Lung (tissue), 12 donors: Measurements from ENCODE around the gene HPS4. TPM values are rescaled to one million over a fixed set of nuclear protein-coding genes. Genes with fewer than 3 reads are reported as not detected.

Experiments used
- ATAC-seq: fragments of 200-7000 bp; cut with Tn5 transposase; one replicate; pipeline ENCODE4 v1.9.1; 2020; ENCODE audit warnings: moderate number of reproducible peaks; ENCODE audit not compliant: insufficient read depth, low FRiP score
- DNase-seq, 3 donors: peaks; one replicate each; pipeline ENCODE4 v3.0.0-alpha.2; 2013 to 2017
- H3K27ac ChIP-seq, 2 donors: one replicate each; pipeline ENCODE4 v1.5.1; 2013; ENCODE audit warnings: mild to moderate bottlenecking in 2 of 2, moderate library complexity in 2 of 2, control low read depth in 1 of 2, inconsistent platforms in 1 of 2, low read depth in 1 of 2, low read length in 1 of 2
- H3K27me3 ChIP-seq, 3 donors: one replicate each; pipeline ENCODE4 v1.5.1; 2013; ENCODE audit warnings: low read length in 2 of 3; ENCODE audit not compliant: control insufficient read depth in 3 of 3, insufficient read depth in 3 of 3
- H3K36me3 ChIP-seq, 4 donors: one replicate each; pipeline ENCODE4 v1.5.1; 2013; ENCODE audit warnings: low read length in 4 of 4, mild to moderate bottlenecking in 1 of 4, moderate library complexity in 1 of 4; ENCODE audit not compliant: control insufficient read depth in 4 of 4, insufficient read depth in 4 of 4
- H3K4me1 ChIP-seq, 5 donors: one replicate each; pipeline ENCODE4 v1.5.1; 2013; ENCODE audit warnings: low read length in 5 of 5, mild to moderate bottlenecking in 2 of 5, moderate library complexity in 1 of 5; ENCODE audit not compliant: control insufficient read depth in 5 of 5, insufficient read depth in 5 of 5
- H3K4me3 ChIP-seq: one replicate; pipeline ENCODE4 v1.5.1; 2013; ENCODE audit warnings: mild to moderate bottlenecking, control low read depth, moderate library complexity
- H3K9ac ChIP-seq, 2 donors: one replicate each; pipeline ENCODE4 v1.5.1; 2013; ENCODE audit warnings: low read length in 2 of 2, control low read depth in 1 of 2; ENCODE audit not compliant: insufficient read depth in 1 of 2
- H3K9me3 ChIP-seq, 4 donors: one replicate each; pipeline ENCODE4 v1.5.1; 2013; ENCODE audit warnings: low read length in 3 of 4, mild to moderate bottlenecking in 1 of 4, moderate library complexity in 1 of 4; ENCODE audit not compliant: control insufficient read depth in 4 of 4, insufficient read depth in 3 of 4
- CTCF ChIP-seq: IDR thresholded peaks from 2 replicates; pipeline ENCODE4 v1.5.1; 2012; ENCODE audit warnings: mild to moderate bottlenecking; ENCODE audit errors: control extremely low read depth, extremely low read depth
- WGBS, 2 donors: extraction: QIAGEN DNeasy Blood & Tissue Kit; methylation state at CpG; one replicate each; pipeline ENCODE4 v1.1.7; 2013; 5-methylcytosine and 5-hydroxymethylcytosine counted together
- polyA plus RNA-seq, 2 donors: library from polyadenylated mRNA; stranded (reverse); fragments of 200-250 nt; gene quantifications; one replicate each; pipeline ENCODE4 v1.2.1, GENCODE V29; 2013
- total RNA-seq, 2 donors: library from RNA; depleted of rRNA in 1 of 2; stranded (reverse); fragments of >200 nt in 1 of 2; gene quantifications; one replicate each; pipeline ENCODE4 v1.2.1, GENCODE V29; 2014 to 2021
- donor health status: control.
- donor health status: control.
- donor health status: Bipolar disorder and iron deficiency.
- donor health status: healthy.
- donor health status: DM: yes; HTN: yes; CAD: no.

The HPS4 gene
- total and polyA plus RNA-seq, 4 donors = 14.0 to 48.5 (median 23.4) TPM

- H3K27me3 ChIP-seq = no peaks in the 10 kb centered on the region
- no peak overlapping the region for H3K4me3 ChIP-seq
- no peak for TF ChIP-seq CTCF
- no peaks in the 10 kb centered on the region for H3K9me3 ChIP-seq
- ATAC-seq = no peak
- DNase-seq = no peak
- WGBS, 2 donors = 81 to 86% methylated on average over 15 of the region's 15 CpGs
- H3K36me3 ChIP-seq = peaks cover 0 to 16% (median 9%) of the 10 kb centered on the region in 4 donors
- peak overlapping the region in 1 of 2 donors; percentile 74 for H3K27ac ChIP-seq
- H3K4me1 ChIP-seq = no peaks in the 10 kb centered on the region
- no peak overlapping the region for H3K9ac ChIP-seq
Measured at GRCh38 chr22:26527574-26528465, 44.2 kb upstream of the HPS4 start.

- TF ChIP-seq CTCF = no peak
- no peak for DNase-seq
- H3K9ac ChIP-seq = no peak overlapping the region
- no peak for ATAC-seq
- WGBS, 2 donors = 64 to 79% methylated on average over 3 of the region's 3 CpGs
- peak overlapping the region in 1 of 2 donors; percentile 57 for H3K27ac ChIP-seq
- H3K9me3 ChIP-seq = no peaks in the 10 kb centered on the region
- H3K36me3 ChIP-seq = peaks cover 0 to 19% (median 9%) of the 10 kb centered on the region in 4 donors
- no peaks in the 10 kb centered on the region for H3K27me3 ChIP-seq
- no peak overlapping the region for H3K4me3 ChIP-seq
- no peaks in the 10 kb centered on the region for H3K4me1 ChIP-seq
Measured at GRCh38 chr22:26527167-26527566, 43.6 kb upstream of the HPS4 start.

GRCh38 chr22:26525946-26526564, 42.5 kb upstream of the HPS4 start:
- Histone ChIP-seq H3K9me3 (no peaks in the 10 kb centered on the region), H3K4me1 (no peaks in the 10 kb centered on the region), H3K27me3 (no peaks in the 10 kb centered on the region), H3K9ac (no peak overlapping the region), H3K4me3 (no peak overlapping the region), H3K36me3 (peaks cover 0 to 15% (median 8%) of the 10 kb centered on the region in 4 donors), H3K27ac (peak overlapping the region in 1 of 2 donors; percentile 57)
- DNase-seq = no peak
- TF ChIP-seq CTCF = no peak
- ATAC-seq = no peak
- 90 to 93% methylated on average over 7 of the region's 7 CpGs for WGBS, 2 donors
